BJ (cell line): ENCODE data around the gene RTN4R. TPM values are rescaled to one million over a fixed set of nuclear protein-coding genes. Genes with fewer than 3 reads are reported as not detected.
"Not testable (repeated sequence)": the region's sequence is repeated elsewhere in the genome, so short reads cannot be mapped to it uniquely, and the experiment has no call there.

Experiments
- CTCF ChIA-PET: fragments of 350-600 bp; formaldehyde crosslinking; extraction: SDS; loops from one replicate; lab custom pipeline; 2021; ENCODE audit warnings: antibody characterized with exemption, inconsistent platforms; lab: Yijun Ruan, JAX
- POLR2A ChIA-PET: fragments of 300-600 bp; sonication (Branson Sonifier 250); formaldehyde crosslinking; extraction: SDS; loops from one replicate; lab custom pipeline; 2021; ENCODE audit warnings: antibody characterized with exemption; lab: Charles Lee
- DNase-seq: peaks from one replicate; pipeline ENCODE4 v3.0.0-alpha.2; 2011; ENCODE audit warnings: low read depth
- H3K27me3 ChIP-seq: 2 replicates; pipeline ENCODE4 v1.6.0; 2011; ENCODE audit warnings: low read length; ENCODE audit not compliant: control insufficient read depth, insufficient read depth
- H3K36me3 ChIP-seq: 2 replicates; pipeline ENCODE4 v1.5.1; 2011; ENCODE audit warnings: low read length; ENCODE audit not compliant: control insufficient read depth, insufficient read depth
- H3K4me3 ChIP-seq: 2 replicates; pipeline ENCODE4 v1.5.1; 2011; ENCODE audit warnings: low read depth, mild to moderate bottlenecking, control low read depth, low read length
- CTCF ChIP-seq: IDR thresholded peaks from 2 replicates; pipeline ENCODE4 v1.5.1; 2011; ENCODE audit warnings: low read depth, mild to moderate bottlenecking, control low read depth, inconsistent platforms, low read length, moderate library complexity; ENCODE audit not compliant: insufficient read depth
- polyA plus RNA-seq: library from polyadenylated mRNA; depleted of rRNA; stranded (reverse); fragments of >200 nt; gene quantifications from 2 replicates; pipeline ENCODE4 v1.2.3, GENCODE V29; 2011

Gene RTN4R
- polyA plus RNA-seq, 1 experiment, result 0.77 TPM

GRCh38 chr22:20308806-20309650, 40.9 kb upstream of the RTN4R start:
- POLR2A ChIA-PET, H3K4me3 ChIP-seq, H3K27me3 ChIP-seq, H3K36me3 ChIP-seq, CTCF ChIA-PET, DNase-seq: not testable (repeated sequence)

GRCh38 chr22:20307448-20308447, 39.6 kb upstream of the RTN4R start:
- POLR2A ChIA-PET, H3K27me3 ChIP-seq, DNase-seq, H3K4me3 ChIP-seq, CTCF ChIA-PET, H3K36me3 ChIP-seq: not testable (repeated sequence)

GRCh38 chr22:20306646-20307447, 38.7 kb upstream of the RTN4R start:
- DNase-seq, H3K4me3 ChIP-seq, H3K27me3 ChIP-seq, H3K36me3 ChIP-seq, POLR2A ChIA-PET: not testable (repeated sequence)
- CTCF ChIA-PET, result interaction anchor here (1.5 to 1.8 kb wide), 2 partner anchors 10 to 150 kb away, joined by 3 to 6 read pairs; no protein-coding TSS in a partner anchor

- Histone ChIP-seq H3K4me3 (no peak overlapping the region), H3K36me3 (no peaks in the 10 kb centered on the region), H3K27me3 (peaks cover 2% of the 10 kb centered on the region; the same call in 1 of the 2 replicates)
- TF ChIP-seq CTCF, result no peak
- DNase-seq, result no peak
- ChIA-PET POLR2A (no interaction called here), CTCF (interaction anchor here (1.5 to 1.8 kb wide), 2 partner anchors 11 to 149 kb away, joined by 3 to 6 read pairs; no protein-coding TSS in a partner anchor)
Observed at GRCh38 chr22:20305894-20306645, 38.0 kb upstream of the RTN4R start.

- H3K4me3 ChIP-seq, H3K36me3 ChIP-seq, H3K27me3 ChIP-seq, POLR2A ChIA-PET, DNase-seq: not testable (repeated sequence)
- CTCF ChIA-PET, result interaction anchor here (0.9 to 1.8 kb wide), 3 partner anchors 8 to 148 kb away, joined by 3 to 6 read pairs (median 3); no protein-coding TSS in a partner anchor
Observed at GRCh38 chr22:20305230-20305893, 37.2 kb upstream of the RTN4R start.

GRCh38 chr22:20304646-20305045, 36.5 kb upstream of the RTN4R start:
- H3K27me3 ChIP-seq, result peaks cover 4% of the 10 kb centered on the region; the same call in 1 of the 2 replicates
- H3K4me3 ChIP-seq, result no peak overlapping the region
- POLR2A ChIA-PET, result no interaction called here
- TF ChIP-seq CTCF, result no peak
- CTCF ChIA-PET, result interaction anchor here (0.9 kb wide), 1 partner anchor 9 kb away, joined by 3 read pairs; no protein-coding TSS in a partner anchor
- H3K36me3 ChIP-seq, result no peaks in the 10 kb centered on the region
- DNase-seq, result no peak

- H3K36me3 ChIP-seq, DNase-seq, H3K4me3 ChIP-seq, H3K27me3 ChIP-seq, POLR2A ChIA-PET, CTCF ChIA-PET: not testable (repeated sequence)
Observed at GRCh38 chr22:20303229-20303534, 35.1 kb upstream of the RTN4R start.
